LNCaP clone FGC (cell line): ENCODE measurements around the gene KIF5C.

Experiments used
- DNase-seq: peaks from one replicate; pipeline ENCODE4 v3.0.0-alpha.2; 2011; ENCODE audit warnings: low read depth
- H3K4me3 ChIP-seq: 2 replicates; pipeline ENCODE4 v1.5.1; 2011; ENCODE audit warnings: mild to moderate bottlenecking, low read depth, low read length, control low read depth
- TF ChIP-seq, protein P1 (sequence below): IDR thresholded peaks from 2 replicates; pipeline ENCODE4 v1.5.1; 2012; ENCODE audit warnings: mild to moderate bottlenecking; ENCODE audit not compliant: control insufficient read depth, insufficient read depth; ENCODE audit errors: extremely low read depth

KIF5C gene

DNA sequence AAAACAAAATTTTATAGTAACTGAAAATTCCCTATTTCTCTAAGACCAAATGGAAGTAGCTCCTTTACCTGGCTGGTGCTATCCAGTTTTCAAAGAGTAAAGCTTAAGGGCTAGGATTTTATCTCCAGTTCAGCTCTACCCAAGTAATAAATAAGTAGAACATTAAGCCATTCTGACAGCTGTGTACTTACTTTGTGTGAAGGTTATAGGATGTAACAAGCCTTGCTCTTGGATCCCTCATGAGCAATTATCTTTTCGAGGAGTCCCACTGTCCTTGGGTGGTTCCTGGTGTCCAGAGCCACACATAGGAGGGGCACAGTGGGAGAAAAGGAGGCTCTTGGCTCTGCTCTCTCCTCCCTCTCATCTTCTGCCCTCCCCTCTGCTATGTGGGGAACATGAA is 45.5 kb downstream of the KIF5C start:
- TF ChIP-seq, protein P1, sequence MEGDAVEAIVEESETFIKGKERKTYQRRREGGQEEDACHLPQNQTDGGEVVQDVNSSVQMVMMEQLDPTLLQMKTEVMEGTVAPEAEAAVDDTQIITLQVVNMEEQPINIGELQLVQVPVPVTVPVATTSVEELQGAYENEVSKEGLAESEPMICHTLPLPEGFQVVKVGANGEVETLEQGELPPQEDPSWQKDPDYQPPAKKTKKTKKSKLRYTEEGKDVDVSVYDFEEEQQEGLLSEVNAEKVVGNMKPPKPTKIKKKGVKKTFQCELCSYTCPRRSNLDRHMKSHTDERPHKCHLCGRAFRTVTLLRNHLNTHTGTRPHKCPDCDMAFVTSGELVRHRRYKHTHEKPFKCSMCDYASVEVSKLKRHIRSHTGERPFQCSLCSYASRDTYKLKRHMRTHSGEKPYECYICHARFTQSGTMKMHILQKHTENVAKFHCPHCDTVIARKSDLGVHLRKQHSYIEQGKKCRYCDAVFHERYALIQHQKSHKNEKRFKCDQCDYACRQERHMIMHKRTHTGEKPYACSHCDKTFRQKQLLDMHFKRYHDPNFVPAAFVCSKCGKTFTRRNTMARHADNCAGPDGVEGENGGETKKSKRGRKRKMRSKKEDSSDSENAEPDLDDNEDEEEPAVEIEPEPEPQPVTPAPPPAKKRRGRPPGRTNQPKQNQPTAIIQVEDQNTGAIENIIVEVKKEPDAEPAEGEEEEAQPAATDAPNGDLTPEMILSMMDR, result no peak
- no peak overlapping the region for H3K4me3 ChIP-seq
- no peak for DNase-seq

DNA sequence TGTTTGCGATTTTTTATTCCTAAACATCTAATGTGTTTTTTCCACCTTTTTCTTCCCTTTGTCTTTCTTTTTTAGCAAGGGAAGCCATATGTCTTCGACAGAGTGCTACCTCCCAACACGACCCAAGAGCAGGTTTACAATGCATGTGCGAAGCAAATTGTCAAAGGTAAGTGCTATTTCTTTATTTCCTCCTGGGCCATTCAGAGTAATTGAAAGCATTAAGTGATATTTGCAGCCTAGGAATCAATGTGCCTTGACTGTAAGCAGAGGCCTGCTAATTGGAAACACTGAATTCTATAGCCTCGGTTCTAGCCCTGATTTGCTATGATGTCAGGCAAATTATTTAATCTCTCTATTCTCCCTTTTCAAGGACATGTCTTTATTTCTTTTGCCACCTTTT is 47.0 kb downstream of the KIF5C start:
- no peak overlapping the region for H3K4me3 ChIP-seq
- TF ChIP-seq, protein P1, result no peak
- no peak for DNase-seq

DNA sequence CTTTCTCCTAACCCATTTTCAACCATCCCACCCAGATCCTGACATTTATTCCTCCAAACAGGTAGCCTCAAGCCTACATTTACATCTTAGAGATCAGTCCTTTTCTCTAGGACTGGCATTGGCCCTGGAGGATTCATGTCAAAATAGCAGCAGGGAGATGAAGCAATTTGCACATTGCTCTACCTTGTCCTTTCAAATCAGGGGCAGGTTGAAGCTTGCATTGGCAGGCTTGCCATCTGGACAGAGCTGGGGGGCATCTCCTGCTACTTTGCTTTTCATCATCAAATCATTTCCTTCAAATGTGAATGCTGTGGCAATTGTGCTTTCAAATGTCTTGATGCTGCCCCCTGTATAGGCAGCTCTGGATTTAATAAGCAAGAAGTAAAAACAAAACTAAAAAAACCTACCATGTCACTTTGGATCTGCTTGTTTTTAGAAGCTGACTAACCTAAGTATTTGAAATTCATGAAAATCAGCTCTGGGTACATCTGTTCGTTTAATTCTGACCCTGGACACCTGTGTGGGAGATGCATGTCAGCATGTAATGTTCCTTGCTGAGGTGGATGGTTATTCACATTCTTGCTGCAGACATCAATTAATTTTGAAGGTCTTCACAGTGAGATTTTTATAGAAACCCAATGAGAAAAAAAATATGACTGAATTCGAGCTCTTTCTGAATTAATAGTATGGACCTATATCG is 47.9 kb downstream of the KIF5C start:
- no peak overlapping the region for H3K4me3 ChIP-seq
- no peak for DNase-seq
- TF ChIP-seq, protein P1, result no peak

DNA sequence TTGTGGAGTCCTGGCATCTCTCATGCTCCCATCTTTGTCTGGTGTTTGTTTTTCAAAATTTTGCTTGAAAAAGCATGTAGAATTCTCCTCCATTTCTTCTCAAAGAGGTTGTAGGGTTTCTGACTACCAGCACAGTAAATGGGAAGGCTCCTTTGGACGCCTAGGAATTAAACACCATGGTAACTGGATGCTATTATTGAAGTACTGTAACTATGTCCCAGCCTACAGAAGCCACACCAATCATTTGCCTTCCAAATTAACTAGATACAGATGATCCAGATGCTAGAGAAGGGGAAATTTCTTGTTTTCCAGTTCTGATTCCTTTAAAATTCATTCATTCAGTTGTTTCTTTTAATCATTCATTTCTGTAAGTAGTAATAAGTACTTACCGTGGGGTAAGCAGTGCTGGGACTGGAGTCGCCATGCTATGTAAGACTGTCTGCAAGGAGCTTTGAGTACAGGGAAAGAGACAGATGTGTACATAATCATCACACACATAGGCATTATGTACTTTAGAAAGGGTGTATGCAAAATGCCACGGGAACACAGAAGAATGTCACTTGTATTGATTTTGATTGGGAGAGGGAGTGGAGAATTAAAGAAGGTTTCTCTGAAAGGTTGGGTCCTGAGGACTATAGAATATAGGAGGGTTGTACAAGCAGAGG is 49.6 kb downstream of the KIF5C start:
- TF ChIP-seq, protein P1, result no peak
- H3K4me3 ChIP-seq, result no peak overlapping the region
- DNase-seq, result no peak

DNA sequence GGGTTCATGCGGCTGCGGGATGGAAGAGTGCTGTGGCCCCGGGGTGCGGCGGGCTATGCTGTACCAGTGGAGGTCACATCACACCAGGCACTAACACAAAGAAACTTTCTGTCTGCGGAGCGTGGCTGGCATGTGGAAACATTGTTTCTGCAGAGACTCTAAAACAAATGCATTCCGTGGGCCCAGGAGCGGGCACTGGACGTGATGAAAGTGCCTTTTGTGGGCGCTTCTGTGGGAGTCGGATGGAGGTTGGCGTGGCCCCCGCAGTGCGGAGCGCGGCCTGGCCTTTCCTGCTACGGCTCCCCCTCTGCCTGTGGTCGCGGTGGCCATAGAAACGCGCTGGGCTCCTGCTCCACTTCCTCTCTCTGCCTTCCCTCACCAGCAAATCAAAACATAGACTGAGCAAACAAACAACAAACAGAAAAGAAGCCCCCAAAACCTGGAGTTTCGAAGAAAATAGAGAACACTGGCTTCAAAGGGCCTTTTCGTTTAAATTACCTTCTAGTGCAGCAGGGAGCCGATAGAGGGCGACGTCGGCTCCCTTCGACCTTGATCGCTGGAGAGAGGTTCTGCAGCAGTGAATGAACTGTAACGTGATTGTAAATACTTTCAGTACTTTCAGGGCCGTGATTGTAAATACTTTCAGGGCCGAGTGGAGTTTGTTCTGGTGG is 51.4 kb downstream of the KIF5C start:
- TF ChIP-seq, protein P1, result peak; percentile 66
- no peak overlapping the region for H3K4me3 ChIP-seq
- DNase-seq, result peak; percentile 1

DNA sequence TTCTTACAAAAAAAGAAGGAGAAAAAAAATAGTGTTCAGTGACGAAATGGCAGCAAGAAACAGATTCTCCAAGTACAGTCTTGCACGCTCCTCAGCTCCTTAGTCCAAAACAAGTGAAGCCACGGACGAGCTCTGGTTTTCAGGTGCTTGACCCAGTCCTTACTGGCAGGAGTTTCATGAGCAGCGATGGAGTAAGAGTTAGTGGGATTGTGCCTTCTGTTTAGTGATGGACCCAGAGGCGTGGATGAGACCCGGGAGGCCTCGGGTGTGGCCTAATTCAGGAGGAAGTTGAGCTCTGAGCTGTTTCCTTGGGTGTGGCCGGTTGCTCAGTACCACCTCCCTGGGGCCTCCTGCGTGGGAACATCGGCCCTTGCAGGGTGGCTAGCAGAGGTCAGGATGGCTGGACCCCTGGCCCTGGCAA is 52.0 kb downstream of the KIF5C start:
- TF ChIP-seq, protein P1, result no peak
- H3K4me3 ChIP-seq, result no peak overlapping the region
- no peak for DNase-seq
